ENCODE data around the gene COL23A1.

GRCh38 chr5:178206166-178207101 lies 383.8 kb downstream of the COL23A1 start:
- TF ChIP-seq CTCF (conservative IDR thresholded peaks at IDR 0.05; ENCODE audit: low read depth in 2 of 2), result no peak
- TF ChIP-seq EZH2 (IDR thresholded peaks at IDR 0.05; ENCODE audit: low read depth, unreplicated experiment), result no peak
- TF ChIP-seq EZH2phosphoT487 (IDR thresholded peaks at IDR 0.05; ENCODE audit: unreplicated experiment), result no peak
- TF ChIP-seq POLR2AphosphoS5 (IDR thresholded peaks at IDR 0.05; ENCODE audit: low read depth), result no peak

All from GM23338 (cell line).